ENCODE data around the gene CENPB.

DNA sequence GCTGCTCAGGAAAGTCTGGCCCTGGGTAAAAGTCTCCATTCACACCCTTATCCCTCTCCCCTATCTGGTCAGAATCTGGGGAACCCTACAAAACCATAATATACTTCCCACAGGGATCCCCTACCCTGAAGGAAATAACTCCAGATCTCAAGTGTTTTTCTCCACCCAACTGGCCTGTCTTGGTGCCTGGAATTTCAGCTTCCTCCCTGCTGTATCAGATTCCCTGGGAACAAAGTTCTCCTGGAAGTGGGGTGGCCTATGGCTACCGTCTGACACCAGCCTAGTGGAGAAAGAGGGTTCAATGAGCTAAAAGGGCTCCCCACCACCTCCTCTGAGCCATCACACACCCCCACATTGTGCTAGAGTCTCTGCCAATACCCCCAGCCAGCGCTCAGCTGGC, 39.1 kb downstream of the CENPB start:
- TF ChIP-seq, protein P1, sequence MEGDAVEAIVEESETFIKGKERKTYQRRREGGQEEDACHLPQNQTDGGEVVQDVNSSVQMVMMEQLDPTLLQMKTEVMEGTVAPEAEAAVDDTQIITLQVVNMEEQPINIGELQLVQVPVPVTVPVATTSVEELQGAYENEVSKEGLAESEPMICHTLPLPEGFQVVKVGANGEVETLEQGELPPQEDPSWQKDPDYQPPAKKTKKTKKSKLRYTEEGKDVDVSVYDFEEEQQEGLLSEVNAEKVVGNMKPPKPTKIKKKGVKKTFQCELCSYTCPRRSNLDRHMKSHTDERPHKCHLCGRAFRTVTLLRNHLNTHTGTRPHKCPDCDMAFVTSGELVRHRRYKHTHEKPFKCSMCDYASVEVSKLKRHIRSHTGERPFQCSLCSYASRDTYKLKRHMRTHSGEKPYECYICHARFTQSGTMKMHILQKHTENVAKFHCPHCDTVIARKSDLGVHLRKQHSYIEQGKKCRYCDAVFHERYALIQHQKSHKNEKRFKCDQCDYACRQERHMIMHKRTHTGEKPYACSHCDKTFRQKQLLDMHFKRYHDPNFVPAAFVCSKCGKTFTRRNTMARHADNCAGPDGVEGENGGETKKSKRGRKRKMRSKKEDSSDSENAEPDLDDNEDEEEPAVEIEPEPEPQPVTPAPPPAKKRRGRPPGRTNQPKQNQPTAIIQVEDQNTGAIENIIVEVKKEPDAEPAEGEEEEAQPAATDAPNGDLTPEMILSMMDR (IDR thresholded peaks at IDR 0.05; ENCODE audit: poor library complexity, severe bottlenecking): no peak
- TF ChIP-seq EZH2 (IDR thresholded peaks at IDR 0.05; ENCODE audit: borderline replicate concordance, insufficient read depth, low read length, poor library complexity, severe bottlenecking) (no peak), TAF1 (IDR thresholded peaks at IDR 0.05; ENCODE audit: low read depth) (no peak), POLR2AphosphoS5 (IDR thresholded peaks at IDR 0.05) (no peak), EP300 (conservative IDR thresholded peaks at IDR 0.05; ENCODE audit: poor library complexity, severe bottlenecking) (no peak), RAD21 (conservative IDR thresholded peaks at IDR 0.05) (no peak)
- TF ChIP-seq, protein P2, sequence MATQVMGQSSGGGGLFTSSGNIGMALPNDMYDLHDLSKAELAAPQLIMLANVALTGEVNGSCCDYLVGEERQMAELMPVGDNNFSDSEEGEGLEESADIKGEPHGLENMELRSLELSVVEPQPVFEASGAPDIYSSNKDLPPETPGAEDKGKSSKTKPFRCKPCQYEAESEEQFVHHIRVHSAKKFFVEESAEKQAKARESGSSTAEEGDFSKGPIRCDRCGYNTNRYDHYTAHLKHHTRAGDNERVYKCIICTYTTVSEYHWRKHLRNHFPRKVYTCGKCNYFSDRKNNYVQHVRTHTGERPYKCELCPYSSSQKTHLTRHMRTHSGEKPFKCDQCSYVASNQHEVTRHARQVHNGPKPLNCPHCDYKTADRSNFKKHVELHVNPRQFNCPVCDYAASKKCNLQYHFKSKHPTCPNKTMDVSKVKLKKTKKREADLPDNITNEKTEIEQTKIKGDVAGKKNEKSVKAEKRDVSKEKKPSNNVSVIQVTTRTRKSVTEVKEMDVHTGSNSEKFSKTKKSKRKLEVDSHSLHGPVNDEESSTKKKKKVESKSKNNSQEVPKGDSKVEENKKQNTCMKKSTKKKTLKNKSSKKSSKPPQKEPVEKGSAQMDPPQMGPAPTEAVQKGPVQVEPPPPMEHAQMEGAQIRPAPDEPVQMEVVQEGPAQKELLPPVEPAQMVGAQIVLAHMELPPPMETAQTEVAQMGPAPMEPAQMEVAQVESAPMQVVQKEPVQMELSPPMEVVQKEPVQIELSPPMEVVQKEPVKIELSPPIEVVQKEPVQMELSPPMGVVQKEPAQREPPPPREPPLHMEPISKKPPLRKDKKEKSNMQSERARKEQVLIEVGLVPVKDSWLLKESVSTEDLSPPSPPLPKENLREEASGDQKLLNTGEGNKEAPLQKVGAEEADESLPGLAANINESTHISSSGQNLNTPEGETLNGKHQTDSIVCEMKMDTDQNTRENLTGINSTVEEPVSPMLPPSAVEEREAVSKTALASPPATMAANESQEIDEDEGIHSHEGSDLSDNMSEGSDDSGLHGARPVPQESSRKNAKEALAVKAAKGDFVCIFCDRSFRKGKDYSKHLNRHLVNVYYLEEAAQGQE (IDR thresholded peaks at IDR 0.05; ENCODE audit: borderline replicate concordance): no peak

All from neural cell (in vitro differentiated cells).